ENCODE measurements around the gene HIRA. TPM values are rescaled to one million over a fixed set of nuclear protein-coding genes. Genes with fewer than 3 reads are reported as not detected.

Gene HIRA
- total RNA-seq, 1 experiment from 2014 or later: 22.1 TPM

Other genes with a start within 250 kb of the HIRA start
- gene CLTCL1, start 140.0 kb downstream of the HIRA start, total RNA-seq (2014; rRNA removed; shearing (Covaris generic); ENCODE audit: low replicate concordance): 0.62 and 1.5 TPM in 2 replicates
- gene MRPL40, start 812 bp upstream of the HIRA start, total RNA-seq (2014; rRNA removed; shearing (Covaris generic); ENCODE audit: low replicate concordance): 56.2 and 80.2 TPM in 2 replicates
- gene C22orf39, start 16.0 kb upstream of the HIRA start, total RNA-seq (2014; rRNA removed; shearing (Covaris generic); ENCODE audit: low replicate concordance): 33.0 and 38.7 TPM in 2 replicates
- gene UFD1, start 47.5 kb upstream of the HIRA start, total RNA-seq (2014; rRNA removed; shearing (Covaris generic); ENCODE audit: low replicate concordance): 128 and 161 TPM in 2 replicates
- 81.8 and 89.1 TPM in 2 replicates for gene CDC45, start 48.2 kb upstream of the HIRA start, total RNA-seq (2014; rRNA removed; shearing (Covaris generic); ENCODE audit: low replicate concordance)
- gene CLDN5, start 92.7 kb upstream of the HIRA start, total RNA-seq (2014; rRNA removed; shearing (Covaris generic); ENCODE audit: low replicate concordance): not detected in 2 replicates